Body of pancreas (tissue), 4 donors: ENCODE results near the gene SNRPB2. TPM values are rescaled to one million over a fixed set of nuclear protein-coding genes. Genes with fewer than 3 reads are reported as not detected.

Source experiments
- ATAC-seq: fragments of 150-250 bp; one replicate; pipeline ENCODE4 v1.9.1; 2016
- DNase-seq, 4 donors: peaks; one replicate each; pipeline ENCODE4 v3.0.0-alpha.2; 2019
- H3K27ac ChIP-seq, 4 donors: fragments of 200-600 bp; sonication (generic); 1 replicate in 3 of 4; 2 replicates in 1 of 4; pipeline versions ENCODE4 v1.5.1 to v1.6.1; 2016 to 2019; ENCODE audit warnings: mild to moderate bottlenecking in 1 of 4, mixed read lengths in 1 of 4, moderate library complexity in 1 of 4
- H3K27me3 ChIP-seq, 2 donors: fragments of 200-600 bp; sonication (generic); one replicate each; pipeline ENCODE4 v1.6.0; 2016; ENCODE audit warnings: mild to moderate bottlenecking in 1 of 2
- H3K36me3 ChIP-seq, 2 donors: fragments of 200-600 bp; sonication (generic); replicated peaks in 1 of 2; 2 replicates each; pipeline ENCODE4 v1.5.1; 2016; ENCODE audit warnings: low read depth in 2 of 2; ENCODE audit not compliant: insufficient read depth in 1 of 2
- H3K4me1 ChIP-seq: fragments of 200-600 bp; sonication (generic); one replicate; pipeline ENCODE4 v1.6.0; 2016
- H3K4me3 ChIP-seq, 2 donors: fragments of 200-600 bp; sonication (generic); 1 replicate in 1 of 2; 2 replicates in 1 of 2; pipeline ENCODE4 v1.5.1; 2016 to 2019
- H3K9me3 ChIP-seq, 3 donors: fragments of 200-600 bp; sonication (generic); 1 replicate in 2 of 3; 2 replicates in 1 of 3; pipeline ENCODE4 v1.5.1; 2016
- POLR2A ChIP-seq, 3 donors: fragments of 450-650 bp; IDR thresholded peaks; one replicate each; pipeline ENCODE4 v1.6.1; 2016; ENCODE audit warnings: antibody characterized with exemption in 3 of 3, mild to moderate bottlenecking in 2 of 3
- whole genome bisulfite sequencing, 2 donors: methylation state at CpG; one replicate each; pipeline ENCODE4 v1.1.5; 2017; 5-methylcytosine and 5-hydroxymethylcytosine counted together
- intact Hi-C: fragments of 100-400 bp; cut with DNase I; formaldehyde crosslinking; loops from one replicate; pipeline ENCODE4 v1.15.1; 2023
- total RNA-seq, 2 donors: library from RNA; depleted of rRNA; stranded (reverse); fragments of >200 nt; gene quantifications; one replicate each; pipeline ENCODE4 v1.1.0, GENCODE V29; 2016
- TF ChIP-seq, protein P1 (sequence below), 7 experiments: fragments of 450-650 bp in 4 of 7; fragments of 200-600 bp in 3 of 7; sonication (generic) in 3 of 7; IDR thresholded peaks; one replicate each; pipeline ENCODE4 v1.5.1; 2016 to 2019; ENCODE audit warnings: antibody characterized with exemption in 7 of 7

SNRPB2 gene
- total RNA-seq, result 1 to 10 TPM; 9.9 TPM

DNA sequence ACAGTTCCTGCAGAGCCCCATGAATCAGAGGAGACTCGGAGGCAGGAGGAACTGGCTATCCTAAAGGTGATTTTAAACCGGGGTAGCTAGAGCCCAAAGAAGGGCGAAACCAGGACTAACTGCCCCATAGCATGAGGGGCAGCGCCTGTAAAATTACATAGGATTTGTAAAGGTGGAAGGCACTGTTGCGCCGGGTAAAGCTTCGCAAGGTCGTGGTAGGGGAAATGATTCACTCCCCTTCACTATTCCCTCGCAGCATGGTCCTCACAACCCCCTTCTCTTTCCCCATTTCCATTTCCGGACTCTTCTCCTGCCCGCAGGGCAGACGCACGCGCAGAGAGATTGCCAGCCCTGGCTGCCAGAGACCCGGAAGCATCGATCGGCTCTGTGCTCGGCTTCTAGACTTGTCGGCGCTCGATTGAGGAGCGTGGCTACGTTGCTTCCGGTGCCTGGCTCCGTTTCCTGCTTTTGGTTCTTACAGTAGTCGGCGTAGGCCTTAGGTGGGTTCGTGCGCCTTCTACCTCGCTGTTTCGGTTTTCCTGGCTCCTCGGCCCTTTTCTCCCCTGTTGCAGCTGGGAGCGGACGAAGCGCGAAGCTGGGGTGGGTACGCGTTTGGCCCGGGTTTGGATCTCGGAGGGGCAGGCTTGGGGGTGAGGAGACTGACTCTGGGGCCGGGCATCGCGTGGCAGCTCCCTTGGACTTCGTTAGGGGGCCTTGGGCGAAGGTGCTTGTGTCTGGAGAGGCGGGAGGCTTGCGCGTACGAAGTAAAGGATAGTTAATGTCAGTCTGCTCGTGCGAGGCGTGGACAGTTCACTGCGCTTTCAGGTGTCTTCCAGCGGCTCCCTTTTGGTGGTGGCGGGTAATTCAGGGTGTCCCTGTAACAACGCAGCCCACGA, at the start of gene SNRPB2:
Gene SNRPB2 (plus strand): TSS at position 462 of the 896 bp plus-strand sequence. CDS start 1,677 bp downstream, outside the sequence.
- H3K36me3 ChIP-seq, result peaks cover 0 to 2% of the 10 kb centered on the region in 2 donors
- intact Hi-C loops, result no loop called here

DNA sequence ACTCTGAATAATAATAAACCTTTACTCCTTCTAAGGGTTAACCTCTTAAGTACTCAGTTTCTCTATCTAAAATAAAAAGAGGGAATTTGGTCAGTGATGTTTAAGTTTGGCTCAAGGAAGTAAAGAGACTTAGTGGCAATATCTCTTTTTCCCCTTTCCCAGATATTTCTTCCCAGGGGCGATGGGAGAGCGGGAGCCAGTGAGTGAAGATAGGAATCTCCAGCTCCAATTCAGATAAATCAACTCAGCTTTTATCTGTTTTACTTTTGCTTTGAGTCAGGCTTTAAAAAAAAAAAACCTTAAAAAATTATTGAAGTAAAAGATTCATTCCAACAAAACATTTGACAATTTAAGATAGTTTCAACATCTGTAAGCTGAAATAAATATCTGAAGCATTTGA, 45.4 kb upstream of the SNRPB2 start:
- intact Hi-C loops, result no loop called here
- Histone ChIP-seq H3K4me3 (no peak overlapping the region), H3K9me3 (no peaks in the 10 kb centered on the region), H3K4me1 (no peaks in the 10 kb centered on the region), H3K36me3 (no peaks in the 10 kb centered on the region), H3K27me3 (no peaks in the 10 kb centered on the region), H3K27ac (no peak overlapping the region)
- WGBS, 2 donors, result 90 to 93% methylated on average over 2 of the region's 2 CpGs
- no peak for DNase-seq
- ATAC-seq, result no peak
- TF ChIP-seq POLR2A (IDR thresholded peaks at IDR 0.05), result no peak

More for the DNA sequence above, at the start of gene SNRPB2:
- 3% methylated on average over 53 to 57 of the region's 57 CpGs for WGBS, 2 donors
- H3K27me3 ChIP-seq, result no peaks in the 10 kb centered on the region
- ATAC-seq, result peak; percentile 100
- H3K9me3 ChIP-seq, result no peaks in the 10 kb centered on the region
- peak within 1 kb of the TSS; percentile 20 to 72 (median 66) for H3K27ac ChIP-seq
- peak within 1 kb of the TSS; percentile 78 to 81 for H3K4me3 ChIP-seq
- DNase-seq, result peak; percentile 94 to 96 (median 94)
- peak; percentile 57 to 86 (median 82) for TF ChIP-seq POLR2A (IDR thresholded peaks at IDR 0.05)
- TF ChIP-seq, protein P1, sequence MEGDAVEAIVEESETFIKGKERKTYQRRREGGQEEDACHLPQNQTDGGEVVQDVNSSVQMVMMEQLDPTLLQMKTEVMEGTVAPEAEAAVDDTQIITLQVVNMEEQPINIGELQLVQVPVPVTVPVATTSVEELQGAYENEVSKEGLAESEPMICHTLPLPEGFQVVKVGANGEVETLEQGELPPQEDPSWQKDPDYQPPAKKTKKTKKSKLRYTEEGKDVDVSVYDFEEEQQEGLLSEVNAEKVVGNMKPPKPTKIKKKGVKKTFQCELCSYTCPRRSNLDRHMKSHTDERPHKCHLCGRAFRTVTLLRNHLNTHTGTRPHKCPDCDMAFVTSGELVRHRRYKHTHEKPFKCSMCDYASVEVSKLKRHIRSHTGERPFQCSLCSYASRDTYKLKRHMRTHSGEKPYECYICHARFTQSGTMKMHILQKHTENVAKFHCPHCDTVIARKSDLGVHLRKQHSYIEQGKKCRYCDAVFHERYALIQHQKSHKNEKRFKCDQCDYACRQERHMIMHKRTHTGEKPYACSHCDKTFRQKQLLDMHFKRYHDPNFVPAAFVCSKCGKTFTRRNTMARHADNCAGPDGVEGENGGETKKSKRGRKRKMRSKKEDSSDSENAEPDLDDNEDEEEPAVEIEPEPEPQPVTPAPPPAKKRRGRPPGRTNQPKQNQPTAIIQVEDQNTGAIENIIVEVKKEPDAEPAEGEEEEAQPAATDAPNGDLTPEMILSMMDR (IDR thresholded peaks at IDR 0.05), result peak in 1 of 7 experiments; percentile 21
- H3K4me1 ChIP-seq, result peaks cover 10% of the 10 kb centered on the region

DNA sequence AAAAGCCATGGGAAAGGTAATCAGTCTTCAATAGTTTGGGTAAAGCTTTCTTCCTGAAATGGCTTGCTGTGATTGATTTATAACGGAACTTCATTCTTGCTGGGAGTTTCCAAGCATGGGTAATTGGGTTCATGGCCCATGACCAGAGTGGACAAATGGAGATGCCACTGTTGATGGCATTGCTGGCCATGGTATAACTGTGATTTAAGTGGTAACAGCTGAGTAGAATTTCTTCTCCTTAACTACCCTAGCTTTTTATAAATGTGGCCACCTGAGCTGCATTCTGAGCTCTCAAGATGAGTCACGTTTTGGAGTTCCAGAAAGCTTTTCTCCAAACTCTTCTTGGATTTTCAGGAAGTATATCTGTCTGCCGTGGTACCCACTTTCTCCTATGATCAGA, 39.9 kb upstream of the SNRPB2 start:
- intact Hi-C loops, result no loop called here
- no peaks in the 10 kb centered on the region for H3K36me3 ChIP-seq
- no peak overlapping the region for H3K4me3 ChIP-seq
- TF ChIP-seq, protein P1 (IDR thresholded peaks at IDR 0.05), result no peak
- no peak for TF ChIP-seq POLR2A (IDR thresholded peaks at IDR 0.05)
- WGBS, 2 donors, result 41 to 42% methylated on average over 3 of the region's 3 CpGs
- no peaks in the 10 kb centered on the region for H3K27me3 ChIP-seq
- H3K27ac ChIP-seq, result no peak overlapping the region
- DNase-seq (no peak), ATAC-seq (no peak)
- H3K9me3 ChIP-seq, result no peaks in the 10 kb centered on the region
- no peaks in the 10 kb centered on the region for H3K4me1 ChIP-seq

DNA sequence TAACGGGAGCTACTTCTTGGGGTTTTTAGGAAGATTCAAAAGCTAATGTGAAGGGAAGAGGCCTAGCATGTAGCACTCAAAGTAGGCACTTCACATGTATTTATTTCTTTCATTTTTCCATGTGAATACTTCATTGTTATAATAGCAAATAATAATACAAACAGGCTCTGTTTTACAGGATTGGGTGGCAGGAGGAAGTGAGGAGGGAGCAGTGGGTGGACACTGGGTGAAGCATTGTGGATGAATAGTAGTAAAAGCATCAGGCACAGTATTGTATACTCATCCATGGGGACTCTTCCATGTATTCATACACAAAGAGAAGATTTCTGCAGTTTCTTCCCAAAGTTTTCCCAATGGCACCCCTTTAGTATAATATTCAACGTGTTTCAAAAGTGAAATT, 38.4 kb upstream of the SNRPB2 start:
- 64 to 71% methylated on average over 2 of the region's 2 CpGs for WGBS, 2 donors
- intact Hi-C loops, result no loop called here
- Histone ChIP-seq H3K4me1 (no peaks in the 10 kb centered on the region), H3K36me3 (no peaks in the 10 kb centered on the region), H3K4me3 (no peak overlapping the region), H3K27me3 (no peaks in the 10 kb centered on the region), H3K27ac (no peak overlapping the region), H3K9me3 (no peaks in the 10 kb centered on the region)
- DNase-seq (no peak), ATAC-seq (no peak)
- TF ChIP-seq POLR2A (IDR thresholded peaks at IDR 0.05), result no peak
- TF ChIP-seq, protein P1 (IDR thresholded peaks at IDR 0.05), result no peak

DNA sequence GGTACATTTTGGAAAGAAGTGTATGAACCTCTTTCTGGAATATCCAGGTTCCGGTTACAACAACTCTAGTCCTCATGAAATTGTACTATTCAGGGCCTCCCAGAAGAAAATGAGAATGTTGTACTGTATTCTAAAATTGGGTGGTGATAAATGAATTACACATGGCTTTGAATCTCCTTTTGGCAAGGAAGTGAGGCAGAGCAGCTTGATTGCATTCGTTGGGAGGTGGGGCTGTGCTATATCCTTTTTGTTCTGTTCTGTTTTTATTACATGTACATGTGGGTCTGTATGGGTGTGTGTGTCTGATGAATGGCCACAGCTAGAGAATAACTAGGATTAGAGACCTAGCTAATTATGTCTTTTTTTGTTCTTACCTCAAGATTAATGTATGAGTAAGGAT, 37.8 kb upstream of the SNRPB2 start:
- H3K36me3 ChIP-seq, result no peaks in the 10 kb centered on the region
- no peaks in the 10 kb centered on the region for H3K4me1 ChIP-seq
- DNase-seq (no peak), ATAC-seq (no peak)
- no peak overlapping the region for H3K4me3 ChIP-seq
- TF ChIP-seq POLR2A (IDR thresholded peaks at IDR 0.05), result no peak
- TF ChIP-seq, protein P1 (IDR thresholded peaks at IDR 0.05), result no peak
- no peak overlapping the region for H3K27ac ChIP-seq
- 54 to 63% methylated on average over 2 of the region's 2 CpGs for WGBS, 2 donors
- no peaks in the 10 kb centered on the region for H3K9me3 ChIP-seq
- no peaks in the 10 kb centered on the region for H3K27me3 ChIP-seq
- intact Hi-C loops, result no loop called here
